ENCODE measurements around the gene BRSK2. TPM values are rescaled to one million over a fixed set of nuclear protein-coding genes. Genes with fewer than 3 reads are reported as not detected.

BRSK2 gene
- total and polyA plus RNA-seq, 2 donors (not counting 1 experiment from before 2014, with no cell fraction given) = 0.11 to 0.33 TPM

- TF ChIP-seq EZH2 (IDR thresholded peaks at IDR 0.05; ENCODE audit: low read length, missing control alignments) (no peak), CTCF (conservative IDR thresholded peaks at IDR 0.05 in 1 of 2, IDR thresholded peaks at IDR 0.05 in 1 of 2; ENCODE audit: low read depth in 1 of 2, low read length in 2 of 2) (no peak)
- H4K20me1 ChIP-seq (ENCODE audit: control insufficient read depth, extremely low read depth, insufficient read depth, low read length) = peaks cover 3% of the 10 kb centered on the region
- no peak for DNase-seq (ENCODE audit: low read depth in 2 of 2)
- H3K36me3 ChIP-seq (ENCODE audit: control insufficient read depth, insufficient read depth, low read length) = no peaks in the 10 kb centered on the region
- no peaks in the 10 kb centered on the region for H3K27me3 ChIP-seq (ENCODE audit: control insufficient read depth, insufficient read depth, low read length)
- peaks cover 4% of the 10 kb centered on the region for H3K79me2 ChIP-seq (ENCODE audit: control insufficient read depth, insufficient read depth, low read length)
- H3K4me3 ChIP-seq (replicated peaks in 1 of 4; ENCODE audit: control extremely low read depth in 1 of 4, insufficient read depth in 1 of 4, low read depth in 3 of 4, low read length in 4 of 4) = no peak overlapping the region
- H3K9me3 ChIP-seq (ENCODE audit: control insufficient read depth, insufficient read depth, low read depth, low read length) = no peaks in the 10 kb centered on the region
- H2AFZ ChIP-seq (ENCODE audit: low read length) = no peak overlapping the region
- no peak overlapping the region for H3K4me2 ChIP-seq (ENCODE audit: extremely low read depth, insufficient read depth, low read length)
- no peak overlapping the region for H3K9ac ChIP-seq (ENCODE audit: insufficient read depth, low read length)
- no peak overlapping the region for H3K27ac ChIP-seq (ENCODE audit: insufficient read depth, low read length)
- H3K4me1 ChIP-seq (ENCODE audit: control insufficient read depth, extremely low read depth, insufficient read depth, low read length) = no peaks in the 10 kb centered on the region
Observed at GRCh38 chr11:1491379-1491778, 101.6 kb downstream of the BRSK2 start.

GRCh38 chr11:1493650-1494244 lies 104.0 kb downstream of the BRSK2 start:
- H3K4me2 ChIP-seq (ENCODE audit: extremely low read depth, insufficient read depth, low read length) = no peak overlapping the region
- no peak overlapping the region for H3K9ac ChIP-seq (ENCODE audit: insufficient read depth, low read length)
- peaks cover 4% of the 10 kb centered on the region for H3K79me2 ChIP-seq (ENCODE audit: control insufficient read depth, insufficient read depth, low read length)
- H3K27me3 ChIP-seq (ENCODE audit: control insufficient read depth, insufficient read depth, low read length) = no peaks in the 10 kb centered on the region
- no peak overlapping the region for H3K4me3 ChIP-seq (replicated peaks in 1 of 4; ENCODE audit: control extremely low read depth in 1 of 4, insufficient read depth in 1 of 4, low read depth in 3 of 4, low read length in 4 of 4)
- H2AFZ ChIP-seq (ENCODE audit: low read length) = no peak overlapping the region
- no peak overlapping the region for H3K27ac ChIP-seq (ENCODE audit: insufficient read depth, low read length)
- no peaks in the 10 kb centered on the region for H3K9me3 ChIP-seq (ENCODE audit: control insufficient read depth, insufficient read depth, low read depth, low read length)
- H3K4me1 ChIP-seq (ENCODE audit: control insufficient read depth, extremely low read depth, insufficient read depth, low read length) = no peaks in the 10 kb centered on the region
- H4K20me1 ChIP-seq (ENCODE audit: control insufficient read depth, extremely low read depth, insufficient read depth, low read length) = peaks cover 5% of the 10 kb centered on the region
- no peaks in the 10 kb centered on the region for H3K36me3 ChIP-seq (ENCODE audit: control insufficient read depth, insufficient read depth, low read length)
- no peak for DNase-seq (ENCODE audit: low read depth in 2 of 2)
- no peak for TF ChIP-seq EZH2 (IDR thresholded peaks at IDR 0.05; ENCODE audit: low read length, missing control alignments)
- TF ChIP-seq CTCF (conservative IDR thresholded peaks at IDR 0.05 in 1 of 2, IDR thresholded peaks at IDR 0.05 in 1 of 2; ENCODE audit: low read depth in 1 of 2, low read length in 2 of 2) = no peak

GRCh38 chr11:1494650-1495049 lies 104.9 kb downstream of the BRSK2 start:
- no peak overlapping the region for H3K9ac ChIP-seq (ENCODE audit: insufficient read depth, low read length)
- no peaks in the 10 kb centered on the region for H3K36me3 ChIP-seq (ENCODE audit: control insufficient read depth, insufficient read depth, low read length)
- no peak overlapping the region for H3K4me2 ChIP-seq (ENCODE audit: extremely low read depth, insufficient read depth, low read length)
- no peak overlapping the region for H3K27ac ChIP-seq (ENCODE audit: insufficient read depth, low read length)
- no peaks in the 10 kb centered on the region for H3K27me3 ChIP-seq (ENCODE audit: control insufficient read depth, insufficient read depth, low read length)
- peaks cover 9% of the 10 kb centered on the region for H3K79me2 ChIP-seq (ENCODE audit: control insufficient read depth, insufficient read depth, low read length)
- TF ChIP-seq CTCF (conservative IDR thresholded peaks at IDR 0.05 in 1 of 2, IDR thresholded peaks at IDR 0.05 in 1 of 2; ENCODE audit: low read depth in 1 of 2, low read length in 2 of 2) = no peak
- TF ChIP-seq EZH2 (IDR thresholded peaks at IDR 0.05; ENCODE audit: low read length, missing control alignments) = no peak
- no peaks in the 10 kb centered on the region for H3K9me3 ChIP-seq (ENCODE audit: control insufficient read depth, insufficient read depth, low read depth, low read length)
- no peak overlapping the region for H2AFZ ChIP-seq (ENCODE audit: low read length)
- H3K4me3 ChIP-seq (replicated peaks in 1 of 4; ENCODE audit: control extremely low read depth in 1 of 4, insufficient read depth in 1 of 4, low read depth in 3 of 4, low read length in 4 of 4) = no peak overlapping the region
- peaks cover 5% of the 10 kb centered on the region for H4K20me1 ChIP-seq (ENCODE audit: control insufficient read depth, extremely low read depth, insufficient read depth, low read length)
- H3K4me1 ChIP-seq (ENCODE audit: control insufficient read depth, extremely low read depth, insufficient read depth, low read length) = no peaks in the 10 kb centered on the region
- DNase-seq (ENCODE audit: low read depth in 2 of 2) = no peak
